ENCODE results near the gene TLN1. TPM values are rescaled to one million over a fixed set of nuclear protein-coding genes. Genes with fewer than 3 reads are reported as not detected.

Gene TLN1
- total and polyA plus RNA-seq, 2 of the 8 experiments (the other 6 are each of a cell fraction or from before 2014, with no cell fraction given): 28.1 to 90.1 TPM

DNA sequence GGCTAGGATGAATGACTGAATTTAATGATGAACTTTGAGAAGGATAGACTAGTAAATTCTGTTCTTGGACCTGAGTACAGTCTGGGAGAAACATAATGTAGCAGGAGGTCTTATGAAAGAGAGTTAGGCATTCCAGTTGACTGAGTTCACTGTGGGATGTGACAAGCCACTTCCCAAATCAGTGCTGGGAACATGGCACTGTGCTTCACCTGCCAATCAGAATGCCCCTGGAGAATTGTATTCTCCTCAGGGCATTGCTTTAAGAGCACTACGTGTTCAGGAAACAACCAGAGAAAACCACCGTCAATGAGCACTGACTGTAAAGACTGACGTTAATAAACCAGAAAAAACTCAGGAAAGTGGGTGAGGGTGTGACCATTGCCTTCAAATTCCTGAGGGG is 72.7 kb downstream of the TLN1 start:
- ChIA-PET POLR2A (ENCODE audit: partially characterized antibody) (interaction anchor here (1.0 to 7.9 kb wide), 7 partner anchors 10 to 69 kb away, joined by 3 to 84 read pairs (median 6); partner anchors contain the start of gene TPM2), CTCF (ENCODE audit: partially characterized antibody) (interaction anchor here (0.9 to 15.9 kb wide), 11 partner anchors 11 to 97 kb away, joined by 3 to 347 read pairs (median 9); partner anchors contain the start of genes CA9, CREB3, SIT1 and TLN1)
- H3K4me3 ChIP-seq (ENCODE audit: extremely low read depth in 1 of 4, insufficient read depth in 2 of 4, low read depth in 3 of 4, low read length in 4 of 4): peak overlapping the region in 3 of 4 experiments; percentile 70 to 92 (median 87); a peak in 5 of 8 replicates
- H3K79me2 ChIP-seq (ENCODE audit: control insufficient read depth in 1 of 2, insufficient read depth in 2 of 2, low read length in 2 of 2): no peaks in the 10 kb centered on the region; a peak in 1 of 4 replicates
- H3K4me1 ChIP-seq (replicated peaks in 1 of 4; ENCODE audit: control insufficient read depth in 3 of 4, insufficient read depth in 4 of 4, low read length in 3 of 4): peaks cover 0 to 3% (median 2%) of the 10 kb centered on the region in 4 experiments
- H2AFZ ChIP-seq (ENCODE audit: low read length): no peak overlapping the region
- WGBS, 2 experiments (ENCODE audit: extremely low coverage in 1 of 2, insufficient coverage in 1 of 2, insufficient read length in 1 of 2, insufficient replicate concordance in 2 of 2, low coverage in 1 of 2, low lambda C conversion rate in 2 of 2, missing lambda C conversion rate in 1 of 2): 97% methylated on average over 3 of the region's 3 CpGs; no CpG with 5 or more reads in 1 of the 2 experiments
- no peak overlapping the region for H3K23ac ChIP-seq (ENCODE audit: insufficient read length)
- no peak overlapping the region for H3K56ac ChIP-seq (replicated peaks; ENCODE audit: insufficient read length, low read depth, low read length)
- peaks cover 6 to 32% (median 13%) of the 10 kb centered on the region in 4 experiments for H3K36me3 ChIP-seq (ENCODE audit: control insufficient read depth in 2 of 4, insufficient read depth in 4 of 4, low read length in 3 of 4)
- no peak overlapping the region for H4K5ac ChIP-seq (ENCODE audit: insufficient read length, low read depth, low read length)
- H3K9ac ChIP-seq (replicated peaks in 1 of 4; ENCODE audit: extremely low read depth in 1 of 4, low read depth in 3 of 4, low read length in 3 of 4): no peak overlapping the region; a peak in 1 of 7 replicates
- no peak overlapping the region for H3K18ac ChIP-seq (ENCODE audit: extremely low read depth, low read length)
- no peak overlapping the region for H3K14ac ChIP-seq (ENCODE audit: insufficient read length)
- H3K27me3 ChIP-seq (replicated peaks in 1 of 4; ENCODE audit: control insufficient read depth in 3 of 4, extremely low read depth in 1 of 4, insufficient read depth in 3 of 4, low read length in 3 of 4): peaks cover 0 to 7% (median 0%) of the 10 kb centered on the region in 4 experiments; a peak in 1 of 7 replicates
- H2BK15ac ChIP-seq (ENCODE audit: low read length): no peak overlapping the region
- peaks cover 2% of the 10 kb centered on the region; the same call in 1 of the 2 replicates for H3K79me1 ChIP-seq (ENCODE audit: low read depth, low read length)
- no peak overlapping the region for H4K8ac ChIP-seq (ENCODE audit: extremely low read depth, insufficient read depth, low read length)
- H2BK5ac ChIP-seq (ENCODE audit: low read depth, low read length): no peak overlapping the region
- H2BK12ac ChIP-seq (ENCODE audit: low read depth, low read length): no peak overlapping the region
- peaks cover 10% of the 10 kb centered on the region for H3K23me2 ChIP-seq (ENCODE audit: low read depth, low read length)
- H4K91ac ChIP-seq (replicated peaks; ENCODE audit: insufficient read length, low read length): no peak overlapping the region
- FAIRE-seq: no peak
- H3K4ac ChIP-seq (replicated peaks; ENCODE audit: insufficient read length, low read depth, low read length): no peak overlapping the region
- H3K27ac ChIP-seq (ENCODE audit: low read depth, low read length): no peak overlapping the region
- H2BK120ac ChIP-seq (replicated peaks; ENCODE audit: low read depth, low read length): no peak overlapping the region
- no peaks in the 10 kb centered on the region for H3K9me3 ChIP-seq (ENCODE audit: insufficient read depth in 2 of 2, low read depth in 1 of 2, low read length in 1 of 2)
- no peak overlapping the region for H2BK20ac ChIP-seq (ENCODE audit: low read length)
- no peak for DNase-seq (ENCODE audit: low read depth in 1 of 2, low spot score in 2 of 2)
- H3K4me2 ChIP-seq (ENCODE audit: insufficient read depth in 1 of 2, low read depth in 2 of 2, low read length in 2 of 2): peak overlapping the region; percentile 77 to 92; a peak in 3 of 4 replicates
- peaks cover 2 to 6% of the 10 kb centered on the region in 2 experiments for H4K20me1 ChIP-seq (replicated peaks in 1 of 2; ENCODE audit: control insufficient read depth in 1 of 2, insufficient read depth in 2 of 2, low read length in 2 of 2)
- no peak overlapping the region for H2AK5ac ChIP-seq (ENCODE audit: low read depth, low read length)
- TF ChIP-seq SUZ12 (IDR thresholded peaks at IDR 0.05; ENCODE audit: low read length) (no peak), KDM1A (IDR thresholded peaks at IDR 0.05; ENCODE audit: borderline replicate concordance, low read length) (no peak), PHF8 (conservative IDR thresholded peaks at IDR 0.05; ENCODE audit: low read depth, low read length) (no peak), HDAC6 (IDR thresholded peaks at IDR 0.05; ENCODE audit: low read depth, low read length) (no peak), EZH2 (IDR thresholded peaks at IDR 0.05; ENCODE audit: low read depth, low read length, severe bottlenecking) (no peak), GABPA (IDR thresholded peaks at IDR 0.05; ENCODE audit: borderline replicate concordance, insufficient read depth, low read length) (no peak), EGR1 (IDR thresholded peaks at IDR 0.05; ENCODE audit: borderline replicate concordance, low read depth, low read length) (no peak), HDAC2 (IDR thresholded peaks at IDR 0.05; ENCODE audit: borderline replicate concordance in 1 of 2, low read depth in 2 of 2, low read length in 2 of 2) (no peak), POLR2A (IDR thresholded peaks at IDR 0.05; ENCODE audit: control extremely low read depth in 1 of 2, low read depth in 2 of 2, low read length in 2 of 2) (no peak), CREB1 (IDR thresholded peaks at IDR 0.05) (no peak), ASH2L (IDR thresholded peaks at IDR 0.05; ENCODE audit: low read length) (no peak), MAFK (IDR thresholded peaks at IDR 0.05; ENCODE audit: low read depth, low read length) (no peak)
- TF ChIP-seq, protein P1, sequence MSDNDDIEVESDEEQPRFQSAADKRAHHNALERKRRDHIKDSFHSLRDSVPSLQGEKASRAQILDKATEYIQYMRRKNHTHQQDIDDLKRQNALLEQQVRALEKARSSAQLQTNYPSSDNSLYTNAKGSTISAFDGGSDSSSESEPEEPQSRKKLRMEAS (IDR thresholded peaks at IDR 0.05): no peak
